Hepatocyte (in vitro differentiated cells): ENCODE results near the gene MAPK4.

Experiments used
- EZH2 ChIP-seq: fragments of 200-600 bp; sonication (generic); IDR thresholded peaks from 2 replicates; pipeline ENCODE4 v1.6.1; 2016; ENCODE audit warnings: antibody characterized with exemption, mild to moderate bottlenecking, borderline replicate concordance
- EZH2phosphoT487 ChIP-seq: fragments of 200-600 bp; sonication (generic); IDR thresholded peaks from one replicate; pipeline ENCODE4 v1.6.1; 2018; ENCODE audit warnings: antibody characterized with exemption, mild to moderate bottlenecking, low read depth, moderate library complexity; ENCODE audit not compliant: unreplicated experiment, severe bottlenecking
- TF ChIP-seq, protein P1 (sequence below): fragments of 200-600 bp; sonication (generic); IDR thresholded peaks from 2 replicates; pipeline ENCODE4 v1.5.1; 2016; ENCODE audit warnings: antibody characterized with exemption, mild to moderate bottlenecking; ENCODE audit not compliant: poor library complexity

- TF ChIP-seq, protein P1, sequence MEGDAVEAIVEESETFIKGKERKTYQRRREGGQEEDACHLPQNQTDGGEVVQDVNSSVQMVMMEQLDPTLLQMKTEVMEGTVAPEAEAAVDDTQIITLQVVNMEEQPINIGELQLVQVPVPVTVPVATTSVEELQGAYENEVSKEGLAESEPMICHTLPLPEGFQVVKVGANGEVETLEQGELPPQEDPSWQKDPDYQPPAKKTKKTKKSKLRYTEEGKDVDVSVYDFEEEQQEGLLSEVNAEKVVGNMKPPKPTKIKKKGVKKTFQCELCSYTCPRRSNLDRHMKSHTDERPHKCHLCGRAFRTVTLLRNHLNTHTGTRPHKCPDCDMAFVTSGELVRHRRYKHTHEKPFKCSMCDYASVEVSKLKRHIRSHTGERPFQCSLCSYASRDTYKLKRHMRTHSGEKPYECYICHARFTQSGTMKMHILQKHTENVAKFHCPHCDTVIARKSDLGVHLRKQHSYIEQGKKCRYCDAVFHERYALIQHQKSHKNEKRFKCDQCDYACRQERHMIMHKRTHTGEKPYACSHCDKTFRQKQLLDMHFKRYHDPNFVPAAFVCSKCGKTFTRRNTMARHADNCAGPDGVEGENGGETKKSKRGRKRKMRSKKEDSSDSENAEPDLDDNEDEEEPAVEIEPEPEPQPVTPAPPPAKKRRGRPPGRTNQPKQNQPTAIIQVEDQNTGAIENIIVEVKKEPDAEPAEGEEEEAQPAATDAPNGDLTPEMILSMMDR: no peak
- no peak for TF ChIP-seq EZH2
- TF ChIP-seq EZH2phosphoT487: no peak
Measured at GRCh38 chr18:50719471-50720324, 159.8 kb downstream of the MAPK4 start.
